DOHH2 (cell line): Measurements from ENCODE around the gene KIF18A.

ENCODE experiments used
- CTCF ChIP-seq: fragments of 200-600 bp; sonication (generic); IDR thresholded peaks from one replicate; pipeline ENCODE4 v1.5.1; 2014; ENCODE audit warnings: antibody characterized with exemption, mild to moderate bottlenecking, low read depth, low read length; ENCODE audit not compliant: poor library complexity, severe bottlenecking
- EZH2phosphoT487 ChIP-seq: fragments of 200-600 bp; sonication (generic); IDR thresholded peaks from 2 replicates; pipeline ENCODE4 v1.6.1; 2017; ENCODE audit warnings: borderline replicate concordance, mild to moderate bottlenecking, antibody characterized with exemption, low read length, moderate library complexity, mixed read lengths

GRCh38 chr11:27998552-27998951 lies 109.4 kb downstream of the KIF18A start:
- TF ChIP-seq CTCF = no peak
- no peak for TF ChIP-seq EZH2phosphoT487
